CD14-positive monocyte (primary cell): ENCODE data around the gene UBE2E2. TPM values are rescaled to one million over a fixed set of nuclear protein-coding genes. Genes with fewer than 3 reads are reported as not detected.

Experiments used
- DNase-seq, 3 donors: peaks; one replicate each; pipeline ENCODE4 v3.0.0-alpha.2; 2011 to 2022
- H2AFZ ChIP-seq: 2 replicates; pipeline ENCODE4 v1.6.0; 2012; ENCODE audit warnings: mild to moderate bottlenecking, low read depth, low read length, inconsistent platforms; ENCODE audit not compliant: insufficient read depth, poor library complexity, severe bottlenecking
- H3K27ac ChIP-seq, 2 donors: 1 replicate in 1 of 2; 2 replicates in 1 of 2; pipeline ENCODE4 v1.5.1; 2012 to 2013; ENCODE audit warnings: low read length in 2 of 2, control low read depth in 1 of 2, inconsistent platforms in 1 of 2, low read depth in 1 of 2, mild to moderate bottlenecking in 1 of 2
- H3K27me3 ChIP-seq, 2 donors: one replicate each; pipeline versions ENCODE4 v1.6.0 to v1.6.1; 2011 to 2013; ENCODE audit warnings: low read length in 2 of 2; ENCODE audit not compliant: control insufficient read depth in 2 of 2, insufficient read depth in 2 of 2
- H3K36me3 ChIP-seq, 2 donors: replicated peaks in 1 of 2; 1 replicate in 1 of 2; 2 replicates in 1 of 2; pipeline versions ENCODE4 v1.5.1 to v1.6.1; 2012 to 2013; ENCODE audit warnings: low read length in 2 of 2, control low read depth in 1 of 2, inconsistent platforms in 1 of 2, mild to moderate bottlenecking in 1 of 2; ENCODE audit not compliant: insufficient read depth in 2 of 2, control insufficient read depth in 1 of 2
- H3K4me1 ChIP-seq, 2 donors: 1 replicate in 1 of 2; 2 replicates in 1 of 2; pipeline versions ENCODE4 v1.5.1 to v1.6.1; 2012 to 2013; ENCODE audit warnings: low read length in 2 of 2, control low read depth in 1 of 2, inconsistent platforms in 1 of 2, mild to moderate bottlenecking in 1 of 2, moderate library complexity in 1 of 2; ENCODE audit not compliant: insufficient read depth in 2 of 2, control insufficient read depth in 1 of 2
- H3K4me2 ChIP-seq: replicated peaks from 2 replicates; pipeline ENCODE3; 2012; ENCODE audit warnings: low read length, moderate library complexity, mild to moderate bottlenecking; ENCODE audit not compliant: poor library complexity, severe bottlenecking; ENCODE audit errors: extremely low read depth
- H3K4me3 ChIP-seq, 3 experiments: fragments of 200-600 bp in 1 of 3; sonication (generic) in 1 of 3; replicated peaks in 1 of 3; 1 replicate in 2 of 3; 2 replicates in 1 of 3; pipeline ENCODE4 v1.5.1; 2011 to 2013; ENCODE audit warnings: low read length in 3 of 3, mild to moderate bottlenecking in 3 of 3, control low read depth in 2 of 3, low read depth in 2 of 3, inconsistent platforms in 1 of 3, moderate library complexity in 1 of 3
- H3K79me2 ChIP-seq: 2 replicates; pipeline ENCODE4 v1.6.0; 2012; ENCODE audit warnings: mild to moderate bottlenecking, control low read depth, inconsistent platforms, low read length, moderate library complexity; ENCODE audit not compliant: insufficient read depth
- H3K9ac ChIP-seq: 2 replicates; pipeline ENCODE4 v1.6.0; 2017; ENCODE audit warnings: low read length, mild to moderate bottlenecking; ENCODE audit not compliant: insufficient read depth, poor library complexity, severe bottlenecking
- H3K9me3 ChIP-seq, 2 donors: replicated peaks in 1 of 2; 1 replicate in 1 of 2; 2 replicates in 1 of 2; pipeline versions ENCODE4 v1.5.1 to v1.6.1; 2012 to 2013; ENCODE audit warnings: low read length in 2 of 2, control low read depth in 1 of 2; ENCODE audit not compliant: control insufficient read depth in 1 of 2, insufficient read depth in 1 of 2
- H4K20me1 ChIP-seq: 2 replicates; pipeline ENCODE4 v1.6.0; 2012; ENCODE audit warnings: mild to moderate bottlenecking, low read length, control low read depth, moderate library complexity; ENCODE audit not compliant: insufficient read depth
- H3K27ac Mint-ChIP-seq, 7 donors: one replicate each; pipeline ENCODE4 v1.8.0; 2020; ENCODE audit warnings: mild to moderate bottlenecking in 7 of 7, mixed read lengths in 7 of 7, moderate library complexity in 6 of 7, inconsistent platforms in 2 of 7
- H3K27me3 Mint-ChIP-seq, 3 donors: one replicate each; pipeline ENCODE4 v1.8.0; 2021 to 2022; ENCODE audit warnings: low read depth in 3 of 3, mild to moderate bottlenecking in 3 of 3, mixed read lengths in 3 of 3, moderate library complexity in 3 of 3, inconsistent platforms in 1 of 3
- H3K36me3 Mint-ChIP-seq, 2 donors: one replicate each; pipeline ENCODE4 v1.8.0; 2020; ENCODE audit warnings: mixed read lengths in 2 of 2, inconsistent platforms in 1 of 2, mild to moderate bottlenecking in 1 of 2
- H3K4me1 Mint-ChIP-seq: one replicate; pipeline ENCODE4 v1.8.0; 2020; ENCODE audit warnings: mild to moderate bottlenecking, mixed read lengths
- H3K4me3 Mint-ChIP-seq, 2 donors: one replicate each; pipeline ENCODE4 v1.8.0; 2020; ENCODE audit warnings: mild to moderate bottlenecking in 2 of 2, mixed read lengths in 2 of 2, moderate library complexity in 1 of 2
- H3K9me3 Mint-ChIP-seq, 7 donors: one replicate each; pipeline ENCODE4 v1.8.0; 2020 to 2022; ENCODE audit warnings: mixed read lengths in 7 of 7, mild to moderate bottlenecking in 6 of 7, moderate library complexity in 6 of 7, inconsistent platforms in 2 of 7
- CTCF ChIP-seq: fragments of 200-600 bp; IDR thresholded peaks from one replicate; pipeline ENCODE4 v1.8.0; 2022; ENCODE audit warnings: antibody characterized with exemption, mild to moderate bottlenecking
- WGBS: methylation state at CpG from one replicate; pipeline ENCODE4 v1.1.5; 2013; ENCODE audit warnings: missing lambda C conversion rate; ENCODE audit not compliant: insufficient coverage; 5-methylcytosine and 5-hydroxymethylcytosine counted together
- intact Hi-C, 2 donors: fragments of 100-400 bp; cut with micrococcal nuclease; formaldehyde crosslinking; loops; one replicate each; pipeline versions ENCODE4 v1.15.0 to v1.15.1; 2023
- polyA plus RNA-seq, 3 donors: library from polyadenylated mRNA; depleted of rRNA in 1 of 3; unstranded in 2 of 3; stranded (reverse) in 1 of 3; fragments of 300-500 nt in 2 of 3; fragments of >200 nt in 1 of 3; fragmentation: Illumina TruSeq in 2 of 3; gene quantifications; 1 replicate in 2 of 3; 2 replicates in 1 of 3; pipeline ENCODE4 v1.2.3, GENCODE V29; 2012 to 2021

The UBE2E2 gene
- polyA plus RNA-seq, 3 donors: 25.8 to 78.0 (median 66.3) TPM

GRCh38 chr3:23242106-23242505, 39.0 kb downstream of the UBE2E2 start:
- Histone ChIP-seq H4K20me1 (peaks cover 72% of the 10 kb centered on the region), H3K36me3 (no peaks in the 10 kb centered on the region), H3K4me3 (no peak overlapping the region), H3K9ac (no peak overlapping the region), H3K9me3 (no peaks in the 10 kb centered on the region), H3K27ac (no peak overlapping the region), H3K79me2 (peaks cover 64% of the 10 kb centered on the region), H3K4me2 (no peak overlapping the region), H3K4me1 (peaks cover 17 to 29% of the 10 kb centered on the region in 2 donors), H2AFZ (no peak overlapping the region), H3K27me3 (no peaks in the 10 kb centered on the region)
- intact Hi-C loops: no loop called here
- DNase-seq: no peak
- H3K27ac Mint-ChIP-seq: no peak overlapping the region
- TF ChIP-seq CTCF: no peak
- peaks cover 32% of the 10 kb centered on the region for H3K4me1 Mint-ChIP-seq
- H3K9me3 Mint-ChIP-seq: no peaks in the 10 kb centered on the region
- H3K4me3 Mint-ChIP-seq: no peak overlapping the region
- H3K36me3 Mint-ChIP-seq: no peaks in the 10 kb centered on the region
- no peaks in the 10 kb centered on the region for H3K27me3 Mint-ChIP-seq
- no CpG with 5 or more reads among the region's 2 CpGs for WGBS

GRCh38 chr3:23244324-23245041, 41.4 kb downstream of the UBE2E2 start:
- Histone ChIP-seq H3K9ac (no peak overlapping the region), H3K4me1 (peaks cover 9 to 17% of the 10 kb centered on the region in 2 donors), H3K4me2 (no peak overlapping the region), H3K36me3 (no peaks in the 10 kb centered on the region), H3K27me3 (no peaks in the 10 kb centered on the region), H3K9me3 (no peaks in the 10 kb centered on the region), H3K27ac (no peak overlapping the region), H2AFZ (no peak overlapping the region), H4K20me1 (peaks cover 64% of the 10 kb centered on the region), H3K79me2 (peaks cover 48% of the 10 kb centered on the region), H3K4me3 (no peak overlapping the region)
- no peak for DNase-seq
- Mint-ChIP-seq H3K4me3 (no peak overlapping the region), H3K27ac (no peak overlapping the region), H3K36me3 (no peaks in the 10 kb centered on the region), H3K27me3 (no peaks in the 10 kb centered on the region), H3K4me1 (peaks cover 19% of the 10 kb centered on the region), H3K9me3 (peaks cover 0 to 3% (median 0%) of the 10 kb centered on the region in 7 donors)
- no peak for TF ChIP-seq CTCF
- intact Hi-C loops: no loop called here
- 100% methylated on average over 1 of the region's 2 CpGs for WGBS
